T-helper 2 cell (primary cell): ENCODE measurements around the gene ICA1.
"Not testable (repeated sequence)": the region's sequence is repeated elsewhere in the genome, so short reads cannot be mapped to it uniquely, and the experiment has no call there.

ENCODE experiments used
- DNase-seq, 5 experiments: peaks; one replicate each; pipeline versions ENCODE4 v3.0.0 to v3.0.0-alpha.2; 2012 to 2022

ICA1 gene

GRCh38 chr7:8260871-8261694 is 884 bp downstream of the ICA1 start:
- peak in 1 of 5 experiments; percentile 17 for DNase-seq

GRCh38 chr7:8259586-8260222 is 2.3 kb downstream of the ICA1 start:
- no peak for DNase-seq

- no peak for DNase-seq
Measured at GRCh38 chr7:8258734-8259133, 3.2 kb downstream of the ICA1 start.

GRCh38 chr7:8258166-8258565 is 3.8 kb downstream of the ICA1 start:
- DNase-seq: no peak

- no peak for DNase-seq
Measured at GRCh38 chr7:8255680-8256655, 6.0 kb downstream of the ICA1 start.

GRCh38 chr7:8254667-8255066 is 7.3 kb downstream of the ICA1 start:
- no peak for DNase-seq

GRCh38 chr7:8254215-8254614 is 7.8 kb downstream of the ICA1 start:
- DNase-seq: no peak

GRCh38 chr7:8251195-8251594 is 10.8 kb downstream of the ICA1 start:
- DNase-seq: no peak

- DNase-seq: no peak
Measured at GRCh38 chr7:8250547-8250946, 11.4 kb downstream of the ICA1 start.

- peak in 1 of 5 experiments; percentile 18 for DNase-seq
Measured at GRCh38 chr7:8249121-8249520, 12.8 kb downstream of the ICA1 start.

- DNase-seq: no peak
Measured at GRCh38 chr7:8246020-8246419, 15.9 kb downstream of the ICA1 start.

GRCh38 chr7:8245032-8245431 is 16.9 kb downstream of the ICA1 start:
- not testable (repeated sequence) for DNase-seq

- not testable (repeated sequence) for DNase-seq
Measured at GRCh38 chr7:8243059-8243458, 18.9 kb downstream of the ICA1 start.

GRCh38 chr7:8239702-8240362 is 22.1 kb downstream of the ICA1 start:
- not testable (repeated sequence) for DNase-seq

GRCh38 chr7:8236780-8237407 is 25.1 kb downstream of the ICA1 start:
- DNase-seq: no peak

GRCh38 chr7:8232999-8233847 is 28.7 kb downstream of the ICA1 start:
- peak in 1 of 5 experiments; percentile 48 for DNase-seq

- no peak for DNase-seq
Measured at GRCh38 chr7:8229927-8230326, 32.0 kb downstream of the ICA1 start.

- DNase-seq: no peak
Measured at GRCh38 chr7:8228766-8229674, 32.9 kb downstream of the ICA1 start.

GRCh38 chr7:8228068-8228467 is 33.9 kb downstream of the ICA1 start:
- DNase-seq: no peak

- no peak for DNase-seq
Measured at GRCh38 chr7:8227261-8227660, 34.7 kb downstream of the ICA1 start.
